GM04503 (cell line): ENCODE results near the gene ACTMAP.
A peak's percentile ranks its signal among the peaks of the same experiment; 100 is the strongest.

Experiments used
- DNase-seq: peaks from one replicate; pipeline ENCODE4 v3.0.0-alpha.2; 2012; ENCODE audit warnings: low read depth

ACTMAP gene

GRCh38 chr19:40718774-40719391 is 31.4 kb downstream of the ACTMAP start:
- DNase-seq, result no peak

- no peak for DNase-seq
These were observed 32.1 kb downstream of the ACTMAP start for GRCh38 chr19:40717880-40718773.

- no peak for DNase-seq
These were observed 32.9 kb downstream of the ACTMAP start for GRCh38 chr19:40717325-40717879.

GRCh38 chr19:40716482-40717324 is 33.6 kb downstream of the ACTMAP start, which contains the start of the genes COQ8B and ITPKC:
COQ8B (minus strand) TSS chr19:40716886; CDS start chr19:40714632, 2,254 bp downstream.
ITPKC (plus strand) TSS chr19:40717112; CDS start chr19:40717136, 24 bp downstream.
- DNase-seq, result peak; percentile 85

- no peak for DNase-seq
These were observed 34.2 kb downstream of the ACTMAP start for GRCh38 chr19:40716031-40716481.

GRCh38 chr19:40714441-40715299 is 35.6 kb downstream of the ACTMAP start:
- DNase-seq, result peak; percentile 62

GRCh38 chr19:40713939-40714338 is 36.3 kb downstream of the ACTMAP start:
- DNase-seq, result no peak

GRCh38 chr19:40709817-40710216 is 40.5 kb downstream of the ACTMAP start:
- DNase-seq, result no peak

GRCh38 chr19:40707615-40708014 is 42.7 kb downstream of the ACTMAP start:
- DNase-seq, result no peak

GRCh38 chr19:40705950-40706619 is 44.2 kb downstream of the ACTMAP start:
- DNase-seq, result no peak

- no peak for DNase-seq
These were observed 45.0 kb downstream of the ACTMAP start for GRCh38 chr19:40705362-40705651.

GRCh38 chr19:40704491-40705361 is 45.6 kb downstream of the ACTMAP start:
- DNase-seq, result no peak

GRCh38 chr19:40703029-40703755 is 47.1 kb downstream of the ACTMAP start:
- no peak for DNase-seq

GRCh38 chr19:40702337-40703012 is 47.8 kb downstream of the ACTMAP start:
- DNase-seq, result no peak

- no peak for DNase-seq
These were observed 48.5 kb downstream of the ACTMAP start for GRCh38 chr19:40701758-40702157.

GRCh38 chr19:40700083-40700482 is 50.2 kb downstream of the ACTMAP start:
- DNase-seq, result no peak

- no peak for DNase-seq
These were observed 53.3 kb downstream of the ACTMAP start for GRCh38 chr19:40697007-40697406.

- DNase-seq, result no peak
These were observed 54.4 kb downstream of the ACTMAP start for GRCh38 chr19:40695881-40696280.
